ENCODE results near the gene LCN12. TPM values are rescaled to one million over a fixed set of nuclear protein-coding genes. Genes with fewer than 3 reads are reported as not detected.
A peak's percentile ranks its signal among the peaks of the same experiment; 100 is the strongest.
"Not testable (repeated sequence)": the region's sequence is repeated elsewhere in the genome, so short reads cannot be mapped to it uniquely, and the experiment has no call there.

LCN12 gene
- total RNA-seq, 1 experiment from 2014 or later = not detected

DNA sequence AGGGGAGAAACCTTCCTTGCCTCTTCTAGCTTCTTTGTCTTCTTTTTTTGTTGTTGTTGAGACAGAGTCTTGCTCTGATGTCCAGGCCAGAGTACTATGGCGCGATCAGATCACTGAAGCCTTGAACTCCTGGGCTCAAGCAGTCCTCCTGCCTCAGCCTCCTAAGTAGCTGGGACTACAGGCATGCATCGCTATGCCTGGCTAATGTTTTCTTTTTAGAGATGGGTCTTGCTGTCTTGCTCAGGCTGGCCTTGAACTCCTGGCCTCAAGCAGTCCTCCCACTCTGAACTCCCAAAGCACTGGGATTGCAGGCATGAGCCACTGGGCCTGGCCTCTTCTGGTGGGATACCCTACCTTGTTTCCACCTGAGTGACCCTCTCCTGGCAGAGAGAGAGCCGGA, 36.8 kb downstream of the LCN12 start:
- DNase-seq (ENCODE audit: low read depth) = no peak

DNA sequence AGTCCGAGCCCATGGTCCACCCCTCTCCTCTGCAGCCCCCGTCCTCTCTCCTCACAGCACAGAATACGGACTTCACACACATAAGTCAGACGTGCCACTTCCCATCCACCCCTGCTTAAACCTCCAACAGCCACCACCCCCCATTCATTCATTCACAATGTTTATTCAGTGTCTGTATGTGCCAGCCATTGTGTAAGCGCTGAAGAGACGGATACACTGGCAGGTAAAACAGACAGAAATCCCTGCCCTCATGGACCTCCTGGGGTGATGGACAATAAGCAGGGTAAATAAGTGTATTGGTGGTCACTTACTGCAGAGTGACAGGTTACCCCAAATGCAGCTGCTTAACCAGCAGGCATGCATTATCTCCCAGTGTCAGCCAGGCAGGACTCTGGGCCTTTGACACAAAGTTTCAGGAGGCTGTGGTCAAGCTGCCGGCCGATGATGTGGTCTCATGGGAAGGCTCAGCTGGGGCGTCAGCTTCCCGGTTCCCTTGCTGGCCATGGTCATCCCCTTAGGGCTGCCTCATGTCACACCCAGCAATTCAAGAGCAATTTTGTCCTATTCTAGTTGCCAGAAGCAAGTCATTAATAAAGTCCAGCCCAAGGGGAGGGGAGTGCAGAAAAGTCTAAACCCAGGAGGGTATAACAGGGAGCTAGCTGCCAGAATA, 38.3 kb downstream of the LCN12 start:
- no peak for DNase-seq (ENCODE audit: low read depth)

DNA sequence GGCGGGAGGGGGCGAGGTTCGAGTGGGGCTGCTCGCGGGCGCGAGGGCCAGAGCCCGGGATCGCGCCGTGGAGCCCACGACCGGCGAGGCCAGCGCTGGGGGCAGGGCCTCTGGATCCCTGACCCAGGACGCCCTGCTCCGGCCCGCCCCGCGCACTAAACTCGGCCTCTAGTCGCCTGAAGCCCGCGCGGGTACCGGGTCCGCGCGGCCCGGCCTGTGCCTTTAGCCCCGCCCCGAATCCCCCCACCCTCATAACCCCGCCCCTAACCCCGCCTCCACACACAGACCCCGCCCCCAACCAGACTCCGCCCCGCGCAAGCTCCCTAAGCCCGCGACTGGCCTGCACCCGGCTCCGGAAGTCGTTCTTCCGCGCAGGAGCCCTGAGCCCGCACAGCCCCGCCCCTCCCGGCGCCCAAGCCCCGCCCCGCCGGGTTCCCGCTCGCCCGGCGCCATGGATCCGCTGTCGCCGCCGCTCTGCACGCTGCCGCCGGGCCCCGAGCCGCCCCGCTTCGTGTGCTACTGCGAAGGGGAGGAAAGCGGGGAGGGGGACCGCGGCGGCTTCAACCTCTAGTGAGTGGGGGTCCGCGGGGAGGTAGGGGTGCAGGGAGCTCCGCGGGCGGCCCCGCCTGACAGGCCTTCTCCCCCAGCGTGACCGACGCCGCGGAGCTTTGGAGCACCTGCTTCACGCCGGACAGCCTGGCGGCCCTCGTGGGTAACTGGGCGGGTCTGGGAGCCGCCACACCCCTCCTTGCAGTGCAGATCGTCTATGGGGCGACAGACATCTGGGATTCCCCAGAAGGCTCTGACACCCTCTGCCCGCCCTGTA, 40.1 kb downstream of the LCN12 start, which contains the start of gene PAXX:
Gene PAXX (plus strand): TSS at position 430 of the 826 bp plus-strand sequence. CDS start 22 bp downstream, at position 452.
- DNase-seq (ENCODE audit: low read depth) = peak; percentile 82

DNA sequence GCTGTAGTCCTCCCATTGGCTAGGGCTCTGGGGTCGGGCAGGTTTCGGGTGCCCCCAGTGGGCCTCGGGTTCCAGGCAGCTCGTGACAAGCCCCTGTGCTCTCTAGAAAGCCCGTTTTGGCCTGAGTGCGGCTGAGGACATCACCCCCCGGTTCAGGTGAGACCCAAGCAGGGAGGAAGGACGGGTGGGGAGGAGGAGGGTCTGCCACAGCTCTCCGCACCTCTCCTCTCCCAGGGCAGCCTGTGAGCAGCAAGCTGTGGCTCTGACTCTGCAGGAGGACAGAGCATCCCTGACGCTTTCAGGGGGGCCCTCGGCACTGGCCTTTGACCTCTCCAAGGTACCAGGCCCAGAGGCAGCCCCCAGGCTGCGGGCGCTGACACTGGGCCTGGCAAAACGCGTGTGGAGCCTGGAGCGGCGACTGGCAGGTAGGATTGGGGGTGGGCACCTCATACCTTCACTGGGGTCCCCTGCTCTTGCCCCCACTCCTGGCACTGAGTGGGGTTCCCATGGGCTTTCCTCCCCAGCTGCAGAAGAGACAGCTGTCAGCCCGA, 40.8 kb downstream of the LCN12 start:
- DNase-seq (ENCODE audit: low read depth) = no peak

DNA sequence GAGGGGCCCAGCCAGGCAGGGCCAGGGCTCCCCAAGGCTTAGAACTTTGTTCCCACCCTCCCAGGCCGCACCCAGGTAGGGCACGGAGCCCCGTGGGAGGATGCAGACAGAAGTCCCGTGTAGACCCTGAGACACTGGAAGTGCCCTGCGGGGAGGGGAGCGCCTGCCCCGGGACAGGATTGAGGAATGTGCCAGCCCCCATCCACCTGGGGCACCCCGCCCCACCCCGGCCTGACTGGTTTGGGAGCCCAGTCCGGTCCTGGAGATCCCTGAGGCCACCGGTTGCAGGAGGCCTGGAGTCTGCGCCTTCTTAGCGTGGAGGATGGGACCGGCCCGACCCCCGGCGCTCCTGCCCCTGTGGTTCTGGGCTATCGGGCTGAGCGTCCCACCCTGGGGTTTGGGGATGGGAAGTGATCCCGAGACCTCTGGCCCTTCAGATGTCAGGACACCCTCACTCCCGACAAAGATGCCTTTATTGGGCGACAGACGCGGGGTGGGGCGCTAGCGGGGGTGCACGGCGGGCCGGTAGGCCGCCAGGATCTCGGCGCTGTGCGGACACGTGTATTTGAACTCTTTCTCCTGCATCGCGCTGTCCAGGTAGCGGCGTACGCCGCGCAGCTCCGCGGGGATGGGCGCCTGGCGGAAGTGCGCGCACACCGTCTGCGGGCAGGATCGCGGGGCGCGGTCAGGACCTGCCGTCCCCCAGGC, 42.3 kb downstream of the LCN12 start:
- no peak for DNase-seq (ENCODE audit: low read depth)

DNA sequence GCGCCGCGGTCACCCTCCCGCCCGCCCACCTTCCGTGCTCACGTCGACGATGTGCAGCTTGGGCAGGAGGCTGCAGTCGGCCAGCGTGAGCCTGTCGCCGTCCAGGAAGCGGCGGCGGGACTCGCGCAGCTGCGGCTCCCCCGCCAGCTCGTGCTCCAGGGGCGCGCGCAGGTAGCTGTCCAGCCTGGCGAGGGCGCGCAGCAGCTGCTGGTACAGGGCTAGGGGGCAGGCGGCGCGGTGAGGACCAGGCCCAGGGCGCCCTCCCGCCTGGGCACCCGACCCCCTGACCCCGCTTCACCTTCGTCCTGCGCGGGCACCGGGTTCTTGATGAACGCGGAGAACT, 42.8 kb downstream of the LCN12 start:
- DNase-seq (ENCODE audit: low read depth) = no peak

DNA sequence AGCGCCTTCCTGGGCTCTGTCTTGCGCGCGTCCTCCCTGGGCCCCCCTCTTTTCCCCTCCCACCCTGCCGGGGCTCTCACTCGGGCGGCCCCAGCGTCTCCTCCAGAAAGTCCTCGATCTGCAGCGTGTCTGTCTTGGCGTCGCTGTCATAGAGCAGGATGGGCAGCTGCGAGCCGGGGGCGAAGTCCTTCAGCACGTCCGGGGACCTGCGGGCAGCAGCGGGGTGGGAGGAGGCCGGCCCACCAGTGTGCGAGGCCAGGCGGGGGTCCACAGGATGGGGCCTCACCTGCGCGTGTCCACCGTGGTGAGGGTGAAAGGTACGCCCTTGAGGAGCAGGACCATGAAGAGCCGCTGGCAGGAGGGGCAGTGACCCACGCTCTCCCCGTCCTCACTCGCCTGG, 43.3 kb downstream of the LCN12 start:
- no peak for DNase-seq (ENCODE audit: low read depth)

DNA sequence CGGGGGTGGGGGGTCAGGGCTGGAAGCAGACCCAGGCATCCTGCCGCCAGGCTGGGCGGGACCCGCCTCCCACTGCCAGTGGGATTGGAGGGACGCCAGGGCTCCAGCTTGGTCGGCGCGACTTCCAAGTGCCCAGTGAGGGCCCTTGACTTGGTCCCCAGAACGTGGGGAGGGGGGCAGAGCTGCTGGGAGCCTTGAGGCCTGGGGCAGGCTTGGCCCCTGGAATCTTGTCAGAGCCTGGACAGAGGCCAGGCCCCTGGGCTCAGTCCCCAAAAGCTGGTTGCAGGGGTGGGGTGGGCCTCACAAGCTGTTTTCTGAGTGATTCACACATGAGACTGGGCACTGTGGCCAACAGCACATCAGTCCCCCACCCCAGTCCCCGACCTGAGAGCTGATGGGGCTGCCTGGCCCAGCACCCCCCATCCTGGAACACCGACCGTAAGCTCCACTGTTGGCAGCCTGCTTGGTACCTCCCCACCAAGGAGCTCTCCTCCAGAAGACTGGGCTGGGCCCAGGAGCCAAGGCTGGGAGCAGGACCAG, 43.8 kb downstream of the LCN12 start:
- DNase-seq (ENCODE audit: low read depth) = peak; percentile 70

DNA sequence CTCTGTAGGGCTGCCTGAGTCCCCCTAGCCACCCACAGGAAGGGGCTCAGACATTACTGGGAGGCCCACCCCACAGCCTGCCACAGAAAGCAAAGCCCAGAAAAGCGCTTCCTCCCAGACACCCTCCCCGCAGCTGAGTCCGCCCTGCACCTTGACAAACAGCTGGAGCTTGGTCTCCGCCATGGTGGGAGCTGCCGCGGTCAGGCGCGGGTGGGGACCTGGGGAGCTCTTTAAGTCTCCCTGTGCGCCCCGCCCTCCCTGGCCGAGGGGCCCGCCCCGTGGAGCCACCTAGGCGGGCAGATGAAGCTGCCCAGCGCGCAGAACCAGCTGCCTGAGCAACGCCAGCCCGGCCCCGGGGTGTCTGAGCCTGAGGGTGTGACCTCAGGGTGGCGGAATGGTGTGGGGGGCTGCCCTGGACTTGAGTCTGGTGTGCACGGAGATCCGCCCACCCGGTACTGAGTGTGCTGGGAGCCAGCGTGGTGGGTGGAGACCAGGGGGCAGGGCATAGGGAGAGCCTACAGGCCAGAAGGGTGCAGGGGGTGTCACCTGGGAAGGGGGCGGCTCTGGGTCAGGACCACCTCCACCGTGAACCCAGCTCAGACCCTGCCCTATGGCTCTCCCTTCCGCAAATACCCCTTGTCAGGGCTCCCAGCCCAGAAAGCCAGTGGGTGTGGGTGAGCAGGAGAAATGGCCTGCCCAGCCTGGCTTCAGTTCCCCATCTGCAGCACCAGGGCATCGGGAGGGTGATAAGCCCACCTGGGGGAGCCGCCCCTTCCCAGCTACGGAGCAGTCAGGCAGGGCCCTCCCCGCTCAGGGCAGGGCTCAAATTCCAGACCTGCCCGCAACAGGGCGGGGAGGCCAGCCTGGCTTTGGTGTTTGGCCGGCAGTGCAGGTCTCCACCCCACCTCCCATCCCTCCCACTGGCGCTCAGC, 44.6 kb downstream of the LCN12 start, which contains the start of gene CLIC3:
Gene CLIC3 (minus strand): TSS at position 208 of the 932 bp plus-strand sequence. CDS start 25 bp downstream, at position 183.
- peak; percentile 56 for DNase-seq (ENCODE audit: low read depth)

DNA sequence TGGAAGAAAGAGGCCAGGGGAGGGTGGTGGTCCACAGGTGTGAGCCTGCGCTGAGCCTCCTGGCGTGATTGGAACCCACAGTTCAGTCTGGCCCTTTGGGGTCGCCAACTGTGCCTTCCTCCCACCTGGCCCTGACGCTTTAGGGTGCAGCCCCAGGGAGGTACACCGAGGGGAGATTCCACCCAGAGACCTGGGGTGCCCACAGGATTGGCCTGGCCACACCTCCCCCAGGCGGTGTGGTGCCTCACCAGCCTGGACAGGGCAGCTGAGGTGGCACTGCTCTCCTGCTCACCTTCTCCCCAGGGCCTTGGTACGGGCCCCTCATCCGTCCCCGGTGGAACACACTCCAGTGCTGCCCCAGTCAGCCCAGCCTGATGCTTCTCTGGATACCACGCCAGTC, 45.3 kb downstream of the LCN12 start:
- no peak for DNase-seq (ENCODE audit: low read depth)

DNA sequence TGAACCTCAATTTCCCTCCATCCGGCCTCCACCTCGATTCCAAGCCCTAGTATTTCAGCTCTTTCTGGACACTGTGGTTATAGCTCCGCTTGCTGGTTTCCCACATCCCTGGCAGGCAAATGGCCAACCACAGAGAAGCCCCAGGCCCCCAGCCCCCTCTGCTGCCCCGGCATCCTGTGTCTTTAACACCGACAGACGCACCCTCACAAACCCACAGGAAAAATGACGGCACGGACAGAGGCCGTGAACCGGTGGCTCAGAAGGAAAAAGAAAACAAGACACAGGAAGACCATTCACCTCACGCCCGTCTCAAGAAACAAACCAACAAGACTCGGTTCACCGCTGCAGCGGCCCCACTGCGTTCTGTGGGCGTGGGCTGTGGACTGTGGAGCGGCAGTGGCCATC, 45.8 kb downstream of the LCN12 start:
- peak; percentile 57 for DNase-seq (ENCODE audit: low read depth)

DNA sequence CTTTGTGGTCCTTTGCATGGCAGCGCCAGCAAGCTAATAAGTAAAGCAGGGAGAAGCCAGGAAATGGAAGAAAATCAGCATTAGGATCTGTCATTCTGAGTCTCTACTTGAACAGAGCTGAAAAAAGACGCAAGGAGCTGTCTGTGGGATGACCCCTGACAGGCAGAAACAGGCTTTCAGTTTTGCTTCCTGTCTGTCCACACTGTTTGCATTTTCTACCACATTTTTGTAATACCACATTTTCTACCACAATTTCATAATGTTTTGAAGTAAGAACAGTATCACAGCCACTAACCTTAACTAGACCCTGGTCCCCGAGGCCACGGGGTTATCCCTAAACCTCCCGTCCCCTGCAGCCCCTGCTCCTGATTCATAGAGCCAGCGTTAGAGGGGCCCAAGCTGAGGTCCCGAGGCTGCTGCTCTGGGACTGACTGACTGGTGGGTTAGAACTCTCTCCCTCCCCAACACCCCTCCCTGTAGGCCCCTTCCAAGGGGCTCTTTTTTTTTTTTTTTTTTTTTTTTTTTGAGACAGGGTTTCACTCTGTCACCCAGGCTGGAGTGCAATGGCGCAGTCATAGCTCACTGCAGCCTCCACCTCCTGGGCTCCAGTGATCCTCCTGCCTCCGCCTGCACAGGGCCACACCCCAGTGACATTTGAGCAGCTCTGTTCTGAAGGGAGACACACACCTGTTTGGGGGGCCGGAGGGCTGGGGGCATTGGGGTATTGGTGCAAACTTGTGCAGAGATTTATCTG, 48.3 kb downstream of the LCN12 start:
- peak; percentile 58 for DNase-seq (ENCODE audit: low read depth)

DNA sequence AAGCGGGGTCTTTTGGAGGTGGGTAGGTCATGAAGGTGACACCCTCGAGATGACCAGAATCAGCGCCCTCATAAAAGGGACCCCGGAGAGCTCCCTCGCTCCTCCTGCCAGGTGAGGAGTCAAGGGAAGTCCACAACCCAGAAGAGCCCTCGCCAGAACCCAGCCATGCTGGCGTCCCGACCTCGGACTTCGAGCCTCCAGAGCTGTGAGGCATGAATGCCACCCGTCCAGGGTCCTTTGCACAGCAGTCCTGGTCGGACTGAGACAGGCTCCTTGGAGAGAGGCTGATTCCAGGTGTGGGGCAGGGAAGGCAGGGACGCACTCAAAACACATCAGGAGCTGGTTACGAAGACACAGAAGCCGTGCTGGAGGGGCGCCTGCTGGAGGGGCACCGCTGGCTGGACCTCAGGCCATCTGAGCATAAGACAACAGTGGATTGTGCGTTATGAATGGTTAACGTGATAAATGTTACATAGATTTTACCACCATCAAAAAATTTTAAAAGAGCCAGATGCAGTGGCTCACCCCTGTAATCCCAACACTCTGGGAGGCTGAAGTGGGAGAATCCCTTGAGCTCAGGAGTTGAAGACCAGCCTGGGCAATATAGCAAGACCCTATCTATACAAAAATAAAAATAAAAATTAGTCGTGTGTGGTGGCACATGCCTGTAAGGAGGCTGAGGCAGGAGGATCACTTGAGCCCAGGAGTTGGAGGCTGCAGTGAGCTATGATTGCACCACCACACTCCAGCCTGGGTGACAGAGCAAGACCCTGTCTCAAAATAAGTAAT, 50.0 kb downstream of the LCN12 start:
- no peak for DNase-seq (ENCODE audit: low read depth)

DNA sequence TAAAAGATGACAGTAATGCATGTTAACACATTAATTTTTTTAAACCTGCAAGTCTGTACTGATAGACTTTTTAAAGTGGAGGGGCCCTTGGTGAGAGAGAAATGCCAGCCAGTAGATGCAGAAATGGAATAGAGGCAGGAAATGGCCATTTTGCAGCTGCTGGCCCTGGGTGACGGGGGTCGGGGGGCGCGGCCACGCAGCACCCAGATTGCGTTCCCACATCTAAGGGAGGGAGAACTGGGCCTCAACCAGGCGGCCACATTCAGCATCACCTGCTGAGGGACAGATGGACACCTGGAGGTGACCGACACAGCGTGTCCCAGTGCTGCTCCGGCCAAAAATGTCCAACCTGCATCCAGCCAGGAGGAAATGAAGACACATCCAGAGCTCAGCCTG, 50.6 kb downstream of the LCN12 start:
- DNase-seq (ENCODE audit: low read depth) = no peak

DNA sequence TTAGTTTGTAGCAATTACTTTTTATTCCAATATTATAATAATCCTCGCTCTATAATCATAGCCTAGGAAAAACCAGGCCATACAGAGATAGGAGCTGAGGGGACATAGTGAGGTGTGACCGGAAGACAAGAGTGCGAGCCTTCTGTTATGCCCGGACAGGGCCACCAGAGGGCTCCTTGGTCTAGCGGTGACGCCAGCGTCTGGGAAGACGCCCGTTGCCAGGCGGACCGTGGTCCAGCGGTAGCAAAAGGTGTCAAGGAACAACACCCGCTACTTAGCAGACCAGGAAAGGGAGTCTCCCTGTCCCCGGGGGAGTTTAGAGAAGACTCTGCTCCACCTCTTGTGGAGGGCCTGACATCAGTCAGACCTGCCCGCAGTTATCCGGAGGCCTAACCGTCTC, 52.2 kb downstream of the LCN12 start:
- DNase-seq (ENCODE audit: low read depth) = not testable (repeated sequence)

Measured in M059J (cell line).